ENCODE data around the gene BACE1-AS. TPM values are rescaled to one million over a fixed set of nuclear protein-coding genes. Genes with fewer than 3 reads are reported as not detected.

BACE1-AS gene
- total RNA-seq, 2 donors from 2014 or later, result 5.8 to 7.8 TPM

DNA sequence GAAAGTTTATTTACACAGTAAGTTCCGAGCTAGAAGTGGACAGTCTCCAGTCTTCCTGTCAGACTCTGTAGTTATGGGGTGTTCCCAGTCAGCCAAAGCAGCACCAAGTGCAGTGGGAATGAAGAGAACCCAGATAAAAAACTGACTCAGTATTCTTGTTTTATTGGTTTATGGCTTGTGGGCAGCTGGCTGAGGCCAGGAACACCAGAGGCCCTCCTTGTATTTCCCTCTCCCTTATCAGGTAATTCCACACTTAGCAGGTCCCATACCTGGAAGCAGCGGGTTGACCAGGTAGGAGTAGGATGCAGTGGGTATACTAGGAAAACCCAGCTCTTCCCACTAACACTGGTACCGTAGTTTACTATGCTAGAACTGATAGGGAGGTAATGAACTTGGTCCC lies 3.5 kb upstream of the BACE1-AS start:
- Histone ChIP-seq H3K9me3 (no peaks in the 10 kb centered on the region), H3K27me3 (replicated peaks; ENCODE audit: insufficient read depth) (no peaks in the 10 kb centered on the region), H3K27ac (no peak overlapping the region), H3K4me3 (no peak overlapping the region), H3K4me1 (ENCODE audit: control insufficient read depth in 1 of 2, low read depth in 2 of 2) (no peaks in the 10 kb centered on the region), H3K36me3 (peaks cover 33% of the 10 kb centered on the region)
- TF ChIP-seq, protein P1, sequence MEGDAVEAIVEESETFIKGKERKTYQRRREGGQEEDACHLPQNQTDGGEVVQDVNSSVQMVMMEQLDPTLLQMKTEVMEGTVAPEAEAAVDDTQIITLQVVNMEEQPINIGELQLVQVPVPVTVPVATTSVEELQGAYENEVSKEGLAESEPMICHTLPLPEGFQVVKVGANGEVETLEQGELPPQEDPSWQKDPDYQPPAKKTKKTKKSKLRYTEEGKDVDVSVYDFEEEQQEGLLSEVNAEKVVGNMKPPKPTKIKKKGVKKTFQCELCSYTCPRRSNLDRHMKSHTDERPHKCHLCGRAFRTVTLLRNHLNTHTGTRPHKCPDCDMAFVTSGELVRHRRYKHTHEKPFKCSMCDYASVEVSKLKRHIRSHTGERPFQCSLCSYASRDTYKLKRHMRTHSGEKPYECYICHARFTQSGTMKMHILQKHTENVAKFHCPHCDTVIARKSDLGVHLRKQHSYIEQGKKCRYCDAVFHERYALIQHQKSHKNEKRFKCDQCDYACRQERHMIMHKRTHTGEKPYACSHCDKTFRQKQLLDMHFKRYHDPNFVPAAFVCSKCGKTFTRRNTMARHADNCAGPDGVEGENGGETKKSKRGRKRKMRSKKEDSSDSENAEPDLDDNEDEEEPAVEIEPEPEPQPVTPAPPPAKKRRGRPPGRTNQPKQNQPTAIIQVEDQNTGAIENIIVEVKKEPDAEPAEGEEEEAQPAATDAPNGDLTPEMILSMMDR (IDR thresholded peaks at IDR 0.05), result no peak
- DNase-seq (ENCODE audit: low spot score) (no peak), ATAC-seq (ENCODE audit: insufficient number of reproducible peaks, low FRiP score, low read depth) (no peak)

DNA sequence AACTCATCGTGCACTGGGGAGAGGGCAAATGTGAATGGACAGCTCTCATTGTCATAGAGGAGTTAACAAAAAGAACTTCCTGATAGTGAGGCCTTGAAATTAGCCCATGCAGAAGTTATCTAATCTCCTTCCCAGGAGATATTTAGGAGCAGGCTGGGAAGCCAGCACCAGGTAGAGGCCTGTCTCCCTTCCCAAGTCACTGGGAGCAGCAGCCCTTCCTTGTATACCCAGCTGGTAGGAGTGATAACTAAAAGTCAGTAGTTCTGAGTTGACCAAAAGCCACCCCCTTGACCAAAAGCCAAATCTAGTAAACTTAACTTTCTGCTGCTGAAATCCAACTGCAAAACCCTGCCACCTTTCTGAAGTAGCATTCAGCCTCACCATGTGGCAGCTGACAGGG lies 1.4 kb upstream of the BACE1-AS start:
- no peaks in the 10 kb centered on the region for H3K9me3 ChIP-seq
- DNase-seq (ENCODE audit: low spot score) (no peak), ATAC-seq (ENCODE audit: insufficient number of reproducible peaks, low FRiP score, low read depth) (no peak)
- H3K4me1 ChIP-seq (ENCODE audit: control insufficient read depth in 1 of 2, low read depth in 2 of 2), result no peaks in the 10 kb centered on the region
- TF ChIP-seq, protein P1 (IDR thresholded peaks at IDR 0.05), result no peak
- no peak overlapping the region for H3K27ac ChIP-seq
- H3K36me3 ChIP-seq, result peaks cover 21% of the 10 kb centered on the region
- H3K27me3 ChIP-seq (replicated peaks; ENCODE audit: insufficient read depth), result no peaks in the 10 kb centered on the region
- H3K4me3 ChIP-seq, result no peak overlapping the region

DNA sequence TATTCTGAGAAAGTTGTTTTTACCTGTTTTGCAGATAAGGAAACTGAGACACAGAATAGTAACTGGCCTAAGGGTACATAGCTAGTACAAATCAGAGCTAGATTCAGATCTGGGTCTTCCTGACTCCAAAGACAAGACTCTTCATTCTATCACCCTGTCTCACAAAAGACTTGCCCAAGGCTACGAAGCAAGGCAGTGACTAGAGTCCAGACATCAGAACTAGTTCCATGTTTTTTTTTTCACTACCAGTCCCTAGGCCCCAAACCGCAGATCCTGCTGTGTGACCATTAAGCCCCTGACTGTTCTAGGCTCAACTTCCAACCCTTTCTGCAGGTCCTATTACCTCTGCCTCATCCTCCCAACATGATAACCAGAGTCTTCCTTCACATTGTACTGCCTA lies 1.5 kb downstream of the BACE1-AS start:
- ATAC-seq (ENCODE audit: insufficient number of reproducible peaks, low FRiP score, low read depth), result no peak
- Histone ChIP-seq H3K4me1 (ENCODE audit: control insufficient read depth in 1 of 2, low read depth in 2 of 2) (no peaks in the 10 kb centered on the region), H3K4me3 (no peak overlapping the region), H3K9me3 (no peaks in the 10 kb centered on the region), H3K27ac (no peak overlapping the region), H3K27me3 (replicated peaks; ENCODE audit: insufficient read depth) (no peaks in the 10 kb centered on the region), H3K36me3 (peaks cover 19% of the 10 kb centered on the region)
- no peak for DNase-seq (ENCODE audit: low spot score)
- TF ChIP-seq, protein P1 (IDR thresholded peaks at IDR 0.05), result no peak

DNA sequence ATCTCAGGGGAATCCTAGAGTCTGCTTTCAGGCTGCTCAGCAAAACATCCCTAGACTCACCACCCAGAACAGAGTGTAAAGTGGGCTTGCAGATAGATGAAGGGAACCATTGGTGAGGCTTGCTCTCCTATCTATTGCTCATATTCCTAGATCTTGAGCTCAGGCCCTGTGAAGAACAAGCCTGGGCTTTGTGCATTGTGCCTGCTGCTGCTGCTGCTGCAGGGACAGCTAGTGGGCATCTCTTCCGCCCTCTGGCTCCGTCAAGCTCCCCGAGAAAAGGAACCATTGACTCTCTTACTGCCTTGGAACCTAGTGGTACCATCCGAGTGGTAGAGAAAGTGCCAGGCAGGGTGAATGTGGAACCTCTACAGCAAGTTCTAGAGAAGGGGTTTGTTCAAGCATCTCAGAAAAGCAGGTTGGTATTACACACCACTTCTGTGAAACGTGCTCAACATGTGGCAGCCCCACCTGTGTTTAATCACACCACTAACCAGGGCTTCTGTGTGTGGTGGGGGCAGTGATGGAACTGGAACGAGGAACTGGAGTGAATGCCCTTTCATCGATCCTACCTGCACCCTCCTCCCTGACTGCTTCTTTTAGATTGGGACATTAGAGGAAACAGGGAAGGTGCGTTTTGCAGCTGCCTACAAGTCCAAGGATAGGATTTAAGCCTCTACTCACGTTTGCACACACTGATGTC lies 4.4 kb downstream of the BACE1-AS start:
- H3K36me3 ChIP-seq, result peaks cover 16% of the 10 kb centered on the region
- TF ChIP-seq, protein P1 (IDR thresholded peaks at IDR 0.05), result no peak
- DNase-seq (ENCODE audit: low spot score) (no peak), ATAC-seq (ENCODE audit: insufficient number of reproducible peaks, low FRiP score, low read depth) (no peak)
- no peaks in the 10 kb centered on the region for H3K27me3 ChIP-seq (replicated peaks; ENCODE audit: insufficient read depth)
- H3K9me3 ChIP-seq, result no peaks in the 10 kb centered on the region
- H3K4me3 ChIP-seq, result no peak overlapping the region
- peaks cover 0 to 7% of the 10 kb centered on the region in 2 donors for H3K4me1 ChIP-seq (ENCODE audit: control insufficient read depth in 1 of 2, low read depth in 2 of 2)
- no peak overlapping the region for H3K27ac ChIP-seq

DNA sequence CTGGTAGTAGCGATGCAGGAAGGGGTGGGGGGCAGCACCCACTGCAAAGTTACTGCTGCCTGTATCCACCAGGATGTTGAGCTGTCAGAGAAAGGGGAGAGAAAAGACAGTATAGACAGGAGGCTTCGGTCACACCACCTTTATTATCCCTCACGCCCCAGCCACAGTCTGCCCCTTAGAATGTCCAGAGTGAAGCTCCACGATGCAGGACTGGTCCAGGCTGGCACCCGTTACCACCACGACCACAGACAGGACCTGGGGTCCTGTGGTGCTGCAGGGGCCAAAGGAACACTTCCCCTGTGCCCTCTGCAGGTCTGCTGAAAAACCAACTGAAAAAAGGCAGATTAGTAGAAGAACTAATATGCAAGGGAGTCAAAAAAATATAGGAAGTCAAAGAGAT lies 5.7 kb downstream of the BACE1-AS start:
- Histone ChIP-seq H3K4me3 (no peak overlapping the region), H3K27ac (no peak overlapping the region), H3K36me3 (peaks cover 8% of the 10 kb centered on the region), H3K4me1 (ENCODE audit: control insufficient read depth in 1 of 2, low read depth in 2 of 2) (peaks cover 0 to 10% of the 10 kb centered on the region in 2 donors), H3K27me3 (replicated peaks; ENCODE audit: insufficient read depth) (no peaks in the 10 kb centered on the region), H3K9me3 (no peaks in the 10 kb centered on the region)
- no peak for DNase-seq (ENCODE audit: low spot score)
- TF ChIP-seq, protein P1 (IDR thresholded peaks at IDR 0.05), result no peak
- no peak for ATAC-seq (ENCODE audit: insufficient number of reproducible peaks, low FRiP score, low read depth)

Data from thoracic aorta (tissue), 2 donors.